Keratinocyte (primary cell): ENCODE results near the gene LILRA6.

Experiments
- CTCF ChIP-seq, 3 experiments: IDR thresholded peaks in 1 of 3; conservative IDR thresholded peaks in 1 of 3; optimal IDR thresholded peaks in 1 of 3; 2 replicates in 2 of 3; 3 replicates in 1 of 3; pipeline versions ENCODE3 to v1.5.1; 2011; ENCODE audit warnings: low read length in 3 of 3, mild to moderate bottlenecking in 3 of 3, moderate library complexity in 2 of 3, control low read depth in 1 of 3, inconsistent platforms in 1 of 3; ENCODE audit not compliant: insufficient read depth in 2 of 3; ENCODE audit errors: extremely low read depth in 1 of 3
- EZH2 ChIP-seq: IDR thresholded peaks from one replicate; pipeline ENCODE4 v1.6.1; 2012; ENCODE audit warnings: inconsistent platforms, mild to moderate bottlenecking, low read length, moderate library complexity

- TF ChIP-seq CTCF (optimal IDR thresholded peaks at IDR 0.05 in 1 of 3, IDR thresholded peaks at IDR 0.05 in 1 of 3, conservative IDR thresholded peaks at IDR 0.05 in 1 of 3; ENCODE audit: extremely low read depth in 1 of 3, insufficient read depth in 2 of 3, low read length in 3 of 3) (no peak), EZH2 (no peak)
These were observed 33.4 kb downstream of the LILRA6 start for GRCh38 chr19:54209058-54209810.
